GM12878 (cell line): ENCODE data around the gene QRFP.

Experiments used
- ATF2 ChIP-seq: IDR thresholded peaks from 2 replicates; pipeline ENCODE4 v1.6.1; 2012; ENCODE audit warnings: low read length, inconsistent platforms
- BCL11A ChIP-seq: IDR thresholded peaks from 2 replicates; pipeline ENCODE4 v1.6.1; 2011; ENCODE audit warnings: low read depth, low read length
- BHLHE40 ChIP-seq, 2 experiments: fragments of 450-650 bp in 1 of 2; IDR thresholded peaks; 2 replicates each; pipeline ENCODE4 v1.6.1; 2011 to 2017; ENCODE audit warnings: low read depth in 2 of 2, borderline replicate concordance in 1 of 2, improper control_type of control experiment in 1 of 2, low read length in 1 of 2, mild to moderate bottlenecking in 1 of 2
- CREB1 ChIP-seq: IDR thresholded peaks from 2 replicates; pipeline ENCODE4 v1.6.1; 2012; ENCODE audit warnings: low read depth, mild to moderate bottlenecking, inconsistent platforms
- CTCF ChIP-seq, 3 experiments: IDR thresholded peaks in 2 of 3; conservative IDR thresholded peaks in 1 of 3; 2 replicates each; pipeline ENCODE4 v1.5.1; 2011; ENCODE audit warnings: low read depth in 3 of 3, low read length in 3 of 3, mild to moderate bottlenecking in 3 of 3, control low read depth in 2 of 3, moderate library complexity in 2 of 3, inconsistent platforms in 1 of 3, mixed read lengths in 1 of 3; ENCODE audit not compliant: control insufficient read depth in 2 of 3, insufficient read depth in 1 of 3; ENCODE audit errors: extremely low read depth in 1 of 3
- ELK1 ChIP-seq: IDR thresholded peaks from 2 replicates; pipeline ENCODE4 v1.6.1; 2012; ENCODE audit warnings: low read depth, low read length, improper control_type of control experiment
- EP300 ChIP-seq, 2 experiments: fragments of 150-350 bp in 1 of 2; IDR thresholded peaks; 2 replicates each; pipeline ENCODE4 v1.6.1; 2011 to 2012; ENCODE audit warnings: low read depth in 2 of 2, low read length in 2 of 2, borderline replicate concordance in 1 of 2, improper control_type of control experiment in 1 of 2, inconsistent platforms in 1 of 2; ENCODE audit not compliant: control insufficient read depth in 1 of 2
- IKZF1 ChIP-seq: fragments of 450-650 bp; conservative IDR thresholded peaks from 2 replicates; pipeline ENCODE4 v1.6.1; 2017; ENCODE audit warnings: antibody characterized with exemption, mild to moderate bottlenecking
- POLR2A ChIP-seq: IDR thresholded peaks from 2 replicates; pipeline ENCODE4 v1.6.1; 2011; ENCODE audit warnings: low read depth, mild to moderate bottlenecking, low read length
- RAD21 ChIP-seq: IDR thresholded peaks from 2 replicates; pipeline ENCODE4 v1.6.1; 2011; ENCODE audit warnings: mild to moderate bottlenecking, low read depth, low read length, moderate library complexity; ENCODE audit not compliant: insufficient read depth

- no peak for TF ChIP-seq ATF2
- TF ChIP-seq CTCF (IDR thresholded peaks at IDR 0.05 in 2 of 3, conservative IDR thresholded peaks at IDR 0.05 in 1 of 3; ENCODE audit: control insufficient read depth in 2 of 3, extremely low read depth in 1 of 3, insufficient read depth in 1 of 3, low read depth in 3 of 3, low read length in 3 of 3) = no peak
- no peak for TF ChIP-seq ELK1
- TF ChIP-seq EP300 (IDR thresholded peaks at IDR 0.05; ENCODE audit: borderline replicate concordance in 1 of 2, control insufficient read depth in 1 of 2, low read depth in 2 of 2, low read length in 2 of 2) = no peak
- TF ChIP-seq IKZF1 = no peak
- TF ChIP-seq RAD21 = no peak
- TF ChIP-seq POLR2A = no peak
- TF ChIP-seq CREB1 = no peak
- TF ChIP-seq BHLHE40 (IDR thresholded peaks at IDR 0.05; ENCODE audit: borderline replicate concordance in 1 of 2, low read depth in 2 of 2, low read length in 1 of 2) = no peak
- TF ChIP-seq BCL11A = no peak
Measured at GRCh38 chr9:130930132-130930803, 33.7 kb upstream of the QRFP start.
